Measurements from ENCODE around the gene APP. TPM values are rescaled to one million over a fixed set of nuclear protein-coding genes. Genes with fewer than 3 reads are reported as not detected.

The APP gene
- total and polyA plus RNA-seq, 10 of the 15 experiments (the other 5 are each of a cell fraction or from before 2014, with no cell fraction given) = 8.8 to 94.9 (median 51.0) TPM

DNA sequence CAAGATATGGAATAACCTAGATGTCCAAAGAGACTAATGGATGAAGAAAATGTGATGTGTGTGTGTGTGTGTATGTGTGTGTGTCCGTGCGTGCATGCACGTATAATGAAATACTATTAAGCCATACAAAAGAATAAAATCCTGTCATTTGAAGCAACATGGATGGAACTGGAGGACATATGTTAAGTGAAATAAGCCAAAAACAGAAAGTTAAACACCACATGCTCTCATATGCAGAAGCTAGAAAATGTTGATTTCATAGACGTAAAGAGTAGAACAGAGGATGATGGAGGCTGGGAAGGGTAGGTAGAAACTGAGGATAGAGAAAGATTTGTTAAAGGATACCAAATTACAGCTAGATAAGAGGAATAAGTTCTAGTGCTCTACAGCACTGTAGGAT is 133.7 kb downstream of the APP start (continued):
- TF ChIP-seq, protein P1, sequence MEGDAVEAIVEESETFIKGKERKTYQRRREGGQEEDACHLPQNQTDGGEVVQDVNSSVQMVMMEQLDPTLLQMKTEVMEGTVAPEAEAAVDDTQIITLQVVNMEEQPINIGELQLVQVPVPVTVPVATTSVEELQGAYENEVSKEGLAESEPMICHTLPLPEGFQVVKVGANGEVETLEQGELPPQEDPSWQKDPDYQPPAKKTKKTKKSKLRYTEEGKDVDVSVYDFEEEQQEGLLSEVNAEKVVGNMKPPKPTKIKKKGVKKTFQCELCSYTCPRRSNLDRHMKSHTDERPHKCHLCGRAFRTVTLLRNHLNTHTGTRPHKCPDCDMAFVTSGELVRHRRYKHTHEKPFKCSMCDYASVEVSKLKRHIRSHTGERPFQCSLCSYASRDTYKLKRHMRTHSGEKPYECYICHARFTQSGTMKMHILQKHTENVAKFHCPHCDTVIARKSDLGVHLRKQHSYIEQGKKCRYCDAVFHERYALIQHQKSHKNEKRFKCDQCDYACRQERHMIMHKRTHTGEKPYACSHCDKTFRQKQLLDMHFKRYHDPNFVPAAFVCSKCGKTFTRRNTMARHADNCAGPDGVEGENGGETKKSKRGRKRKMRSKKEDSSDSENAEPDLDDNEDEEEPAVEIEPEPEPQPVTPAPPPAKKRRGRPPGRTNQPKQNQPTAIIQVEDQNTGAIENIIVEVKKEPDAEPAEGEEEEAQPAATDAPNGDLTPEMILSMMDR (IDR thresholded peaks at IDR 0.05 in 2 of 3, conservative IDR thresholded peaks at IDR 0.05 in 1 of 3; ENCODE audit: control insufficient read depth in 2 of 3, extremely low read depth in 1 of 3, insufficient read depth in 1 of 3, low read depth in 3 of 3, low read length in 3 of 3) = no peak
- TF ChIP-seq SIX5 (IDR thresholded peaks at IDR 0.05; ENCODE audit: low read depth, low read length, severe bottlenecking) = no peak
- TF ChIP-seq, protein P2, sequence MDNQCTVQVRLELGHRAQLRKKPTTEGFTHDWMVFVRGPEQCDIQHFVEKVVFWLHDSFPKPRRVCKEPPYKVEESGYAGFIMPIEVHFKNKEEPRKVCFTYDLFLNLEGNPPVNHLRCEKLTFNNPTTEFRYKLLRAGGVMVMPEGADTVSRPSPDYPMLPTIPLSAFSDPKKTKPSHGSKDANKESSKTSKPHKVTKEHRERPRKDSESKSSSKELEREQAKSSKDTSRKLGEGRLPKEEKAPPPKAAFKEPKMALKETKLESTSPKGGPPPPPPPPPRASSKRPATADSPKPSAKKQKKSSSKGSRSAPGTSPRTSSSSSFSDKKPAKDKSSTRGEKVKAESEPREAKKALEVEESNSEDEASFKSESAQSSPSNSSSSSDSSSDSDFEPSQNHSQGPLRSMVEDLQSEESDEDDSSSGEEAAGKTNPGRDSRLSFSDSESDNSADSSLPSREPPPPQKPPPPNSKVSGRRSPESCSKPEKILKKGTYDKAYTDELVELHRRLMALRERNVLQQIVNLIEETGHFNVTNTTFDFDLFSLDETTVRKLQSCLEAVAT (IDR thresholded peaks at IDR 0.05) = no peak

DNA sequence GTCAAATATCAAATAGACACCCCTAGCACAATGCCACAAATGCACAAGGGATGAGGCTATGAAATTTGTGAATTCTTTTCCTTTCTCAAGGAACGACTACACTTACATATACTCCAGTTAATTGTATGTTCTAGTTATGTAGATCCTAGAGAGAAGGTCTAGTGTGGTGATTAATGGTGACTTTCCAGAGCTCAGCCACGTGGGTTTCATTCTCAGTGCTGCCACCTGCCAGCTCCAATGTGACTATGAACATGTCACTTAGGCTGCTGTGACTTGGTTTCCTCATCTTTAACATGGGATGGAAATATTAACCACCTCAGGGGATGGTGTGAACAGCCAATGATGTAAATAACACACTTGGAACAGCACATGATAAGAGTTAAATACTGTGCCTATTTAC is 138.3 kb downstream of the APP start:
- Histone ChIP-seq H3K4me3 (no peak overlapping the region), H3K9ac (ENCODE audit: control insufficient read depth, insufficient read depth, low read length) (no peak overlapping the region), H3K79me2 (ENCODE audit: control insufficient read depth, insufficient read depth, low read length) (no peaks in the 10 kb centered on the region), H3K27ac (ENCODE audit: control insufficient read depth, insufficient read depth) (no peak overlapping the region), H3K27me3 (replicated peaks in 1 of 2; ENCODE audit: control insufficient read depth in 2 of 2, insufficient read depth in 2 of 2, low read length in 1 of 2) (no peaks in the 10 kb centered on the region), H3K4me1 (ENCODE audit: control insufficient read depth, insufficient read depth, low read length) (no peaks in the 10 kb centered on the region), H3K4me2 (ENCODE audit: control insufficient read depth, insufficient read depth) (no peak overlapping the region), H3K36me3 (ENCODE audit: control insufficient read depth in 2 of 2, insufficient read depth in 2 of 2, low read length in 1 of 2) (no peaks in the 10 kb centered on the region), H3K9me3 (replicated peaks; ENCODE audit: control insufficient read depth, insufficient read depth, low read length) (no peaks in the 10 kb centered on the region), H4K20me1 (ENCODE audit: control insufficient read depth, insufficient read depth) (no peaks in the 10 kb centered on the region), H2AFZ (ENCODE audit: control insufficient read depth, low read depth, low read length) (no peak overlapping the region)
- 0% methylated on average over 2 of the region's 2 CpGs for WGBS (ENCODE audit: insufficient coverage, insufficient replicate concordance, low lambda C conversion rate, missing lambda C conversion rate)
- in situ Hi-C loops (cut with MboI) = no loop called here
- TF ChIP-seq SRF (IDR thresholded peaks at IDR 0.05; ENCODE audit: low read depth in 2 of 2, low read length in 2 of 2) (no peak), RELA (IDR thresholded peaks at IDR 0.05; ENCODE audit: borderline replicate concordance, partially characterized antibody) (no peak), JUND (IDR thresholded peaks at IDR 0.05; ENCODE audit: low read depth, low read length) (no peak), MYB (IDR thresholded peaks at IDR 0.05; ENCODE audit: borderline replicate concordance, low read depth, low read length) (no peak), ZNF207 (IDR thresholded peaks at IDR 0.05; ENCODE audit: borderline replicate concordance) (no peak)
- TF ChIP-seq, protein P1 (IDR thresholded peaks at IDR 0.05 in 2 of 3, conservative IDR thresholded peaks at IDR 0.05 in 1 of 3; ENCODE audit: control insufficient read depth in 2 of 3, extremely low read depth in 1 of 3, insufficient read depth in 1 of 3, low read depth in 3 of 3, low read length in 3 of 3) = 0 out of 6 replicates have a peak, but pooled peaks of 1 of the 3 experiments have one; percentile 10
- ChIA-PET RAD21 (ENCODE audit: unreplicated experiment) (no interaction called here), POLR2A (no interaction called here), CTCF (interaction anchor here (1.0 to 1.3 kb wide), 2 partner anchors 9 to 135 kb away, joined by 4 to 5 read pairs; no protein-coding TSS in a partner anchor), SMC1A (ENCODE audit: uncharacterized antibody, unreplicated experiment) (interaction anchor here (0.9 kb wide), 1 partner anchor 130 kb away, joined by 3 read pairs; no protein-coding TSS in a partner anchor)
- intact Hi-C loops (cut with micrococcal nuclease; ENCODE audit: unreplicated experiment) = no loop called here
- DNase-seq (ENCODE audit: low read depth, low spot score) = no peak
- no peak for ATAC-seq
- BruUV-seq (replicated peaks) = no TSS peak
- FAIRE-seq = no peak

Measured in GM12878 (cell line).